Kidney epithelial cell (primary cell): ENCODE data around the gene CLIC3. TPM values are rescaled to one million over a fixed set of nuclear protein-coding genes. Genes with fewer than 3 reads are reported as not detected.

Source experiments
- DNase-seq: peaks from one replicate; pipeline ENCODE4 v3.0.0-alpha.2; 2010; ENCODE audit warnings: low read depth
- H3K27me3 ChIP-seq: 2 replicates; pipeline ENCODE4 v1.6.0; 2011; ENCODE audit warnings: low read length; ENCODE audit not compliant: control insufficient read depth, insufficient read depth
- H3K36me3 ChIP-seq: 2 replicates; pipeline ENCODE4 v1.5.1; 2011; ENCODE audit warnings: low read length; ENCODE audit not compliant: control insufficient read depth, insufficient read depth
- H3K4me3 ChIP-seq: 2 replicates; pipeline ENCODE4 v1.5.1; 2011; ENCODE audit warnings: low read depth, mild to moderate bottlenecking, control low read depth, low read length
- CTCF ChIP-seq: IDR thresholded peaks from 2 replicates; pipeline ENCODE4 v1.5.1; 2011; ENCODE audit warnings: mild to moderate bottlenecking, moderate library complexity, low read length, control low read depth, inconsistent platforms; ENCODE audit not compliant: insufficient read depth, poor library complexity, severe bottlenecking
- total RNA-seq: library from RNA; depleted of rRNA; stranded (reverse); fragments of >200 nt; gene quantifications from 2 replicates; pipeline ENCODE4 v1.2.3, GENCODE V29; 2015

Gene CLIC3
- total RNA-seq, 1 donor from 2014 or later = not detected

DNA sequence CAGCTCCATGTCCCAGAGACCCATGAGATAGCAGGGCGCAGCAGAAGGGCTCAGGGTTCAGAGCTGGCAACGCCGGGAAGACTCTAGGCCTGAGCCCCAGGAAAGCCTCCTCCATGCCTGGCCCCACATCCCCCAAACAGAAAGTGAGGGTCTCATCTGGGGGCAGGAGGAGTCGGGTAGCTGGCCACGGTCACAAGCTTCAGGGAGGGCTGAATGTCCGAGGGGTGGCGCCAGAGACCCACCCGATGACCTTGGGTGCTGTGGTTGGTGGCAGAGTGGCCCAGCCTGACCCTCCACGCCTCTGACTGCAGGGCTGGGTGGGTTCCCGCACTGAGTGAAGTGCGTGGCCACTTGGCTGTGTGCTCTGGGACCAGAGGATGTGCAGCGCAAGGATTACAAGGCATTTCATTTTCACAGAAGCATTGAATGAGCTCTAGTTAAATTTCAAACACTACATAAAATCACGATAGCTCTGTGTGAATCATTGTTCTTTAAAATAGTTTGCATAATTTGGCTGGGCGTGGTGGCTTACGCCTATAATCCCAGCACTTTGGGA, 48.3 kb downstream of the CLIC3 start:
- DNase-seq = no peak
- no peaks in the 10 kb centered on the region for H3K27me3 ChIP-seq
- H3K4me3 ChIP-seq = no peak overlapping the region
- H3K36me3 ChIP-seq = no peaks in the 10 kb centered on the region
- TF ChIP-seq CTCF = peak; percentile 61

- Histone ChIP-seq H3K27me3 (no peaks in the 10 kb centered on the region), H3K36me3 (no peaks in the 10 kb centered on the region), H3K4me3 (no peak overlapping the region)
- TF ChIP-seq CTCF = no peak
- no peak for DNase-seq
Observed at GRCh38 chr9:136947028-136947891, 49.1 kb downstream of the CLIC3 start.

DNA sequence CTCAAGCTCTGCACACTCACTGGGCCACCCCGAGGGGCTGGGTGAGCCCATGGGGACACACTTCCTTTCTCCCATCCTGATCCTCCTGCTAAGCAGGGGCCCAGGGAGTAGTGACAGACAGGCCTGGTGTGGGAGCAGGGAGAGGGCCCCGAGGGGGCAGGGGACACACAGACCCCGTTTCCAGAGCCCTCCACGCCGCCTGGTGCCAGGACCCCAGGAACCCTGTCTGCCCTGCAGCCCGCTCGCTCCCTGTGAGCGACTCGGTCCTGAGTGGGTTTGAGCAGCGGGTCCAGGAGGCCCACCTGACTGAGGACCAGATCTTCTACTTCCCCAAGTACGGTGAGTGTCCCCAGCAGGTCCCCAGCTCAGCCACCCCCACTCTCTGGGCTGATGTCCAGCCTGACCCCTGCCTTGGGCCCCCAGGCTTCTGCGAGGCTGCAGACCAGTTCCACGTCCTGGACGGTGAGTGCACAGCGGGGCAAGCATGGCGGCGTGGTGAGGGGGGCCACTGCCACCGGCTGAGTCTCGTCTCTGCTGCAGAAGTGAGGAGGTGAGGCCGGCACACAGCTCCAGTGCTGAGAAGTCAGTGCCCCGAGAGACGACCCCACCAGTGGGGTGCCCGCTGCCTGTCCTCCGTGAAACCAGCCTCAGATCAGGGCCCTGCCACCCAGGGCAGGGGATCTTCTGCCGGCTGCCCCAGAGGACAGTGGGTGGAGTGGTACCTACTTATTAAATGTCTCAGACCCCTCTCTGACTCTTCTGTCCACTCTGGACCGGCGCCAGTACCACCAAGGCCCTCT, 49.9 kb downstream of the CLIC3 start:
- TF ChIP-seq CTCF = no peak
- no peak for DNase-seq
- H3K36me3 ChIP-seq = peaks cover 1% of the 10 kb centered on the region
- no peaks in the 10 kb centered on the region for H3K27me3 ChIP-seq
- H3K4me3 ChIP-seq = no peak overlapping the region

DNA sequence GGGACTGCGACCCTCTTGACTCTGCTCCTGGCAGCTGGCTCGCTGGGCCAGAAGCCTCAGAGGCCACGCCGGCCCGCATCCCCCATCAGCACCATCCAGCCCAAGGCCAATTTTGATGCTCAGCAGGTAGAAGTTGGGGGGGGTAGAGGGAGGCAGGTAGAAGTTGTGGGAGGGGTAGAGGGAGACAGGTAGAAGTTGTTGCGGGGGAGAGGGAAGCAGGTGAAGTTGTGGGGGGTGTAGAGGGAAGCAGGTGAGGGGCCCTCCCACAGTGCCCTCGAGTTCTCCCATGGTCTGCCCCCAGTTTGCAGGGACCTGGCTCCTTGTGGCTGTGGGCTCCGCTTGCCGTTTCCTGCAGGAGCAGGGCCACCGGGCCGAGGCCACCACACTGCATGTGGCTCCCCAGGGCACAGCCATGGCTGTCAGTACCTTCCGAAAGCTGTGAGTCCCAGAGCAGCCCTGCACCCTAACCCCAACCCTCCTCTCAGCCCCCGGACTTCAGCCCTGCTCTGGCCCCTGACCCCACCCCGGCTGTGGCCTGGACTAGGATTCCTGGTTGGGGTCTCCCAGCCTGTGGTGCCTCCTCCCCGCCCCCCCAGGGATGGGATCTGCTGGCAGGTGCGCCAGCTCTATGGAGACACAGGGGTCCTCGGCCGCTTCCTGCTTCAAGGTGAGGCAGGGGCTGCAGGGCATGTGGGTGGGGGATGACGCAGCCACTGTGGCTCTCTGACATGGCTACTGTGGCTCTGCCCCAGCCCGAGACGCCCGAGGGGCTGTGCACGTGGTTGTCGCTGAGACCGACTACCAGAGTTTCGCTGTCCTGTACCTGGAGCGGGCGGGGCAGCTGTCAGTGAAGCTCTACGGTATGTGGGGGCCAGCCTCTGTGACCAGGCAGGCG, 50.8 kb downstream of the CLIC3 start:
- H3K4me3 ChIP-seq = no peak overlapping the region
- no peak for TF ChIP-seq CTCF
- H3K36me3 ChIP-seq = peaks cover 1% of the 10 kb centered on the region

More for the DNA sequence above, 50.8 kb downstream of the CLIC3 start:
- DNase-seq = no peak
- H3K27me3 ChIP-seq = no peaks in the 10 kb centered on the region

Other genes with a start within 250 kb of the CLIC3 start
- gene LCN6, start 248.0 kb downstream of the CLIC3 start, total RNA-seq = not detected in 2 replicates
- not detected in 2 replicates for gene LCN8, start 238.3 kb downstream of the CLIC3 start, total RNA-seq
- not detected in 2 replicates for gene LCN15, start 232.1 kb downstream of the CLIC3 start, total RNA-seq
- gene TMEM141, start 205.2 kb downstream of the CLIC3 start, total RNA-seq = 69.8 and 79.8 TPM in 2 replicates
- 0.84 and 0.89 TPM in 2 replicates for gene CCDC183, start 200.2 kb downstream of the CLIC3 start, total RNA-seq
- 99.3 and 118 TPM in 2 replicates for gene RABL6, start 188.6 kb downstream of the CLIC3 start, total RNA-seq
- gene AJM1, start 154.1 kb downstream of the CLIC3 start, total RNA-seq = 0.75 and 0.96 TPM in 2 replicates
- 124 and 129 TPM in 2 replicates for gene PHPT1, start 147.2 kb downstream of the CLIC3 start, total RNA-seq
- 3.7 and 6.4 TPM in 2 replicates for gene MAMDC4, start 144.2 kb downstream of the CLIC3 start, total RNA-seq
- 792 and 948 TPM in 2 replicates for gene EDF1, start 130.3 kb downstream of the CLIC3 start, total RNA-seq
- 17.5 and 17.7 TPM in 2 replicates for gene TRAF2, start 110.1 kb downstream of the CLIC3 start, total RNA-seq
- gene FBXW5, start 51.8 kb downstream of the CLIC3 start, total RNA-seq = 174 and 222 TPM in 2 replicates
- gene C8G, start 51.3 kb downstream of the CLIC3 start, total RNA-seq = not detected in 2 replicates
- gene LCN12, start 44.3 kb downstream of the CLIC3 start, total RNA-seq = 1.2 TPM in 1 of 2 replicates, not detected in the other
- gene PTGDS, start 19.1 kb downstream of the CLIC3 start, total RNA-seq = 2.0 and 3.8 TPM in 2 replicates
- not detected in 2 replicates for gene LCNL1, start 13.6 kb downstream of the CLIC3 start, total RNA-seq
- gene PAXX, start 4.1 kb downstream of the CLIC3 start, total RNA-seq = 42.2 and 46.8 TPM in 2 replicates
- 5.3 and 15.4 TPM in 2 replicates for gene ABCA2, start 31.7 kb upstream of the CLIC3 start, total RNA-seq
- gene FUT7, start 35.5 kb upstream of the CLIC3 start, total RNA-seq = not detected in 2 replicates
- 58.3 and 76.1 TPM in 2 replicates for gene NPDC1, start 49.6 kb upstream of the CLIC3 start, total RNA-seq
- gene ENTPD2, start 57.5 kb upstream of the CLIC3 start, total RNA-seq = 0.21 TPM in 1 of 2 replicates, not detected in the other
- gene SAPCD2, start 74.0 kb upstream of the CLIC3 start, total RNA-seq = 5.3 and 5.8 TPM in 2 replicates
- 9.7 and 11.7 TPM in 2 replicates for gene UAP1L1, start 80.9 kb upstream of the CLIC3 start, total RNA-seq
- 76.8 and 80.3 TPM in 2 replicates for gene MAN1B1, start 90.4 kb upstream of the CLIC3 start, total RNA-seq
- 116 and 137 TPM in 2 replicates for gene DPP7, start 118.2 kb upstream of the CLIC3 start, total RNA-seq
- gene GRIN1, start 142.6 kb upstream of the CLIC3 start, total RNA-seq = 0.04 TPM in 1 of 2 replicates, not detected in the other
- not detected in 2 replicates for gene LRRC26, start 173.5 kb upstream of the CLIC3 start, total RNA-seq
- gene TMEM210, start 175.5 kb upstream of the CLIC3 start, total RNA-seq = not detected in 2 replicates
- 18.8 and 26.1 TPM in 2 replicates for gene ANAPC2, start 192.0 kb upstream of the CLIC3 start, total RNA-seq
- gene SSNA1, start 192.1 kb upstream of the CLIC3 start, total RNA-seq = 91.4 and 95.1 TPM in 2 replicates
- gene TPRN, start 204.2 kb upstream of the CLIC3 start, total RNA-seq = 15.2 and 20.1 TPM in 2 replicates
- gene TMEM203, start 209.1 kb upstream of the CLIC3 start, total RNA-seq = 39.2 and 40.3 TPM in 2 replicates
- gene NDOR1, start 209.1 kb upstream of the CLIC3 start, total RNA-seq = 19.1 and 28.6 TPM in 2 replicates
- 3.1 and 4.2 TPM in 2 replicates for gene RNF208, start 225.7 kb upstream of the CLIC3 start, total RNA-seq
- 2.1 and 3.8 TPM in 2 replicates for gene CYSRT1, start 228.6 kb upstream of the CLIC3 start, total RNA-seq
- not detected in 2 replicates for gene RNF224, start 230.9 kb upstream of the CLIC3 start, total RNA-seq
- gene SLC34A3, start 234.3 kb upstream of the CLIC3 start, total RNA-seq = 0.25 TPM in 1 of 2 replicates, not detected in the other
- 262 and 275 TPM in 2 replicates for gene TUBB4B, start 244.7 kb upstream of the CLIC3 start, total RNA-seq